Left colon (tissue), 2 donors: ENCODE measurements around the gene ADSS1. TPM values are rescaled to one million over a fixed set of nuclear protein-coding genes. Genes with fewer than 3 reads are reported as not detected.
A peak's percentile ranks its signal among the peaks of the same experiment; 100 is the strongest.

ENCODE experiments used
- ATAC-seq: fragments of 200-7000 bp; cut with Tn5 transposase; one replicate; pipeline ENCODE4 v1.9.1; 2020; ENCODE audit warnings: mild to moderate bottlenecking, moderate library complexity
- DNase-seq, 2 donors: peaks; one replicate each; pipeline ENCODE4 v3.0.0-alpha.2; 2020
- intact Hi-C, 2 donors: fragments of 100-400 bp; cut with DNase I in 1 of 2; cut with micrococcal nuclease in 1 of 2; formaldehyde crosslinking; loops; one replicate each; pipeline versions ENCODE4 v1.11.2 to v1.14.0; 2022; cut with DNase I, micrococcal nuclease
- long read RNA-seq: library from polyadenylated mRNA; unstranded; transcript quantifications from one replicate; pipeline ENCODE4 v2.0.0, GENCODE V29; 2021
- total RNA-seq, 2 donors: library from RNA; stranded (reverse); fragmentation: NEBNext Ultra II Directional; extraction: Animal tissue kit (Norgen Biotek cat#: 25700); gene quantifications; one replicate each; pipeline ENCODE4 v1.2.1, GENCODE V29; 2021
- donor health status: DM: no; HTN: no; CAD: no.
- donor health status: DM: yes; HTN: yes; CAD: no.

Gene ADSS1
- 1 to 10 TPM; 3.3 to 4.4 TPM for total RNA-seq
- long read RNA-seq, partial matches to known transcripts = 1 of 2 reads
- long read RNA-seq, other reads (novel, unspliced or antisense) = 0 of 2 reads

- intact Hi-C loops = no loop called here
- peak; percentile 77 to 85 for DNase-seq
- peak; percentile 73 for ATAC-seq
These were observed at the start of gene ADSS1 for GRCh38 chr14:104723651-104724406. Gene ADSS1, plus strand, starts transcription at chr14:104724229. Its CDS starts 42 bp downstream, at chr14:104724271.

- intact Hi-C loops = no loop called here
- ATAC-seq = no peak
- DNase-seq = no peak
These were observed 48.6 kb upstream of the ADSS1 start for GRCh38 chr14:104675447-104675846.

GRCh38 chr14:104676130-104676693 lies 47.8 kb upstream of the ADSS1 start:
- DNase-seq = no peak
- intact Hi-C loops = no loop called here
- ATAC-seq = no peak

GRCh38 chr14:104676694-104677511 lies 47.1 kb upstream of the ADSS1 start:
- intact Hi-C loops = no loop called here
- ATAC-seq (no peak), DNase-seq (peak in 1 of 2 donors; percentile 48)

- intact Hi-C loops = no loop called here
- ATAC-seq = peak; percentile 65
- peak; percentile 75 to 88 for DNase-seq
These were observed 46.3 kb upstream of the ADSS1 start for GRCh38 chr14:104677512-104678332.

- DNase-seq (peak in 1 of 2 donors; percentile 42), ATAC-seq (no peak)
- intact Hi-C loops = no loop called here
These were observed 45.7 kb upstream of the ADSS1 start for GRCh38 chr14:104678346-104678745.

- ATAC-seq (no peak), DNase-seq (peak in 1 of 2 donors; percentile 30)
- intact Hi-C loops = no loop called here
These were observed 44.9 kb upstream of the ADSS1 start for GRCh38 chr14:104678901-104679705.

- peak; percentile 47 to 70 for DNase-seq
- intact Hi-C loops = no loop called here
- ATAC-seq = peak; percentile 28
These were observed 43.8 kb upstream of the ADSS1 start for GRCh38 chr14:104680056-104680805.

- peak; percentile 58 for ATAC-seq
- peak; percentile 73 to 90 for DNase-seq
- intact Hi-C loops = no loop called here
These were observed 43.0 kb upstream of the ADSS1 start for GRCh38 chr14:104680806-104681688.

GRCh38 chr14:104681689-104682074 lies 42.3 kb upstream of the ADSS1 start:
- intact Hi-C loops = no loop called here
- peak; percentile 69 for ATAC-seq
- peak; percentile 91 to 96 for DNase-seq

- intact Hi-C loops = no loop called here
- DNase-seq (peak in 1 of 2 donors; percentile 48), ATAC-seq (peak; percentile 8)
These were observed 41.9 kb upstream of the ADSS1 start for GRCh38 chr14:104682107-104682593.

- DNase-seq = no peak
- no peak for ATAC-seq
- intact Hi-C loops = no loop called here
These were observed 40.2 kb upstream of the ADSS1 start for GRCh38 chr14:104683653-104684448.

GRCh38 chr14:104684449-104684821 lies 39.6 kb upstream of the ADSS1 start:
- intact Hi-C loops = no loop called here
- DNase-seq (no peak), ATAC-seq (no peak)

GRCh38 chr14:104685216-104685997 lies 38.6 kb upstream of the ADSS1 start:
- intact Hi-C loops = no loop called here
- ATAC-seq (no peak), DNase-seq (peak in 1 of 2 donors; percentile 24)
